Activated T-helper 1 cell treated with anti-CD3 and anti-CD28 coated beads, Interleukin-12 subunit alpha, Interleukin-12 subunit beta, Interleukin-2, Interleukin-4 antibody, amounts not matched to agents 30 ng/mL and 10 ng/mL and 1 ng/mL, durations not matched to agents 14 hours and 24 hours and 36 hours (primary cell): ENCODE measurements around the gene SLC24A3. TPM values are rescaled to one million over a fixed set of nuclear protein-coding genes. Genes with fewer than 3 reads are reported as not detected.

Source experiments
- DNase-seq: peaks from one replicate; pipeline ENCODE4 v3.0.0; 2021; ENCODE audit warnings: low spot score
- H3K27ac Mint-ChIP-seq: one replicate; pipeline ENCODE4 v1.8.0; 2021; ENCODE audit warnings: mild to moderate bottlenecking, mixed read lengths
- H3K27me3 Mint-ChIP-seq: one replicate; pipeline ENCODE4 v1.8.0; 2022; ENCODE audit warnings: mild to moderate bottlenecking, moderate library complexity, mixed read lengths; ENCODE audit not compliant: insufficient read depth
- H3K36me3 Mint-ChIP-seq: one replicate; pipeline ENCODE4 v1.8.0; 2021; ENCODE audit warnings: low read depth, mixed read lengths
- H3K4me1 Mint-ChIP-seq: one replicate; pipeline ENCODE4 v1.8.0; 2021; ENCODE audit warnings: low read depth, mixed read lengths
- H3K4me3 Mint-ChIP-seq: one replicate; pipeline ENCODE4 v1.8.0; 2021; ENCODE audit warnings: mild to moderate bottlenecking, moderate library complexity, mixed read lengths
- H3K9me3 Mint-ChIP-seq: one replicate; pipeline ENCODE4 v1.8.0; 2021; ENCODE audit warnings: mixed read lengths
- intact Hi-C: fragments of 100-400 bp; cut with micrococcal nuclease; formaldehyde crosslinking; loops from one replicate; pipeline ENCODE4 v1.15.1; 2024
- total RNA-seq: library from RNA; stranded (reverse); gene quantifications from 2 replicates; pipeline ENCODE4 v1.2.3, GENCODE V29; 2022

SLC24A3 gene
- total RNA-seq, 1 donor from 2014 or later: not detected

- DNase-seq: no peak
- H3K4me1 Mint-ChIP-seq: no peaks in the 10 kb centered on the region
- intact Hi-C loops: no loop called here
- peaks cover 2% of the 10 kb centered on the region for H3K27me3 Mint-ChIP-seq
- H3K9me3 Mint-ChIP-seq: no peaks in the 10 kb centered on the region
- H3K4me3 Mint-ChIP-seq: no peak overlapping the region
- H3K36me3 Mint-ChIP-seq: no peaks in the 10 kb centered on the region
- H3K27ac Mint-ChIP-seq: no peak overlapping the region
Measured at GRCh38 chr20:19695081-19695480, 482.6 kb downstream of the SLC24A3 start.

GRCh38 chr20:19696620-19697019 is 484.2 kb downstream of the SLC24A3 start:
- Mint-ChIP-seq H3K36me3 (no peaks in the 10 kb centered on the region), H3K27me3 (peaks cover 2% of the 10 kb centered on the region), H3K4me1 (no peaks in the 10 kb centered on the region), H3K4me3 (no peak overlapping the region), H3K27ac (no peak overlapping the region), H3K9me3 (no peaks in the 10 kb centered on the region)
- intact Hi-C loops: no loop called here
- DNase-seq: no peak

- Mint-ChIP-seq H3K27ac (no peak overlapping the region), H3K36me3 (no peaks in the 10 kb centered on the region), H3K9me3 (no peaks in the 10 kb centered on the region), H3K4me1 (no peaks in the 10 kb centered on the region), H3K27me3 (peaks cover 2% of the 10 kb centered on the region), H3K4me3 (no peak overlapping the region)
- DNase-seq: no peak
- intact Hi-C loops: no loop called here
Measured at GRCh38 chr20:19697415-19697814, 485.0 kb downstream of the SLC24A3 start.

- no peak overlapping the region for H3K27ac Mint-ChIP-seq
- no peaks in the 10 kb centered on the region for H3K36me3 Mint-ChIP-seq
- peaks cover 2% of the 10 kb centered on the region for H3K27me3 Mint-ChIP-seq
- H3K9me3 Mint-ChIP-seq: no peaks in the 10 kb centered on the region
- no peaks in the 10 kb centered on the region for H3K4me1 Mint-ChIP-seq
- intact Hi-C loops: no loop called here
- no peak overlapping the region for H3K4me3 Mint-ChIP-seq
- DNase-seq: no peak
Measured at GRCh38 chr20:19699180-19699971, 486.9 kb downstream of the SLC24A3 start.

- H3K4me3 Mint-ChIP-seq: no peak overlapping the region
- DNase-seq: no peak
- no peaks in the 10 kb centered on the region for H3K36me3 Mint-ChIP-seq
- intact Hi-C loops: no loop called here
- H3K27me3 Mint-ChIP-seq: no peaks in the 10 kb centered on the region
- H3K27ac Mint-ChIP-seq: no peak overlapping the region
- no peaks in the 10 kb centered on the region for H3K4me1 Mint-ChIP-seq
- H3K9me3 Mint-ChIP-seq: no peaks in the 10 kb centered on the region
Measured at GRCh38 chr20:19701429-19701828, 489.0 kb downstream of the SLC24A3 start.

GRCh38 chr20:19706463-19706862 is 494.0 kb downstream of the SLC24A3 start:
- intact Hi-C loops: no loop called here
- Mint-ChIP-seq H3K36me3 (no peaks in the 10 kb centered on the region), H3K9me3 (peaks cover 6% of the 10 kb centered on the region), H3K4me3 (no peak overlapping the region), H3K27ac (no peak overlapping the region), H3K27me3 (no peaks in the 10 kb centered on the region), H3K4me1 (no peaks in the 10 kb centered on the region)
- no peak for DNase-seq

GRCh38 chr20:19709635-19710335 is 497.3 kb downstream of the SLC24A3 start:
- Mint-ChIP-seq H3K36me3 (no peaks in the 10 kb centered on the region), H3K4me3 (no peak overlapping the region), H3K27ac (no peak overlapping the region), H3K4me1 (no peaks in the 10 kb centered on the region), H3K27me3 (no peaks in the 10 kb centered on the region), H3K9me3 (peaks cover 6% of the 10 kb centered on the region)
- no peak for DNase-seq
- intact Hi-C loops: no loop called here

- no peak overlapping the region for H3K4me3 Mint-ChIP-seq
- H3K4me1 Mint-ChIP-seq: no peaks in the 10 kb centered on the region
- peaks cover 6% of the 10 kb centered on the region for H3K9me3 Mint-ChIP-seq
- DNase-seq: no peak
- no peak overlapping the region for H3K27ac Mint-ChIP-seq
- intact Hi-C loops: no loop called here
- no peaks in the 10 kb centered on the region for H3K27me3 Mint-ChIP-seq
- H3K36me3 Mint-ChIP-seq: no peaks in the 10 kb centered on the region
Measured at GRCh38 chr20:19710336-19711120, 498.1 kb downstream of the SLC24A3 start.

GRCh38 chr20:19711126-19711525 is 498.7 kb downstream of the SLC24A3 start:
- Mint-ChIP-seq H3K27me3 (no peaks in the 10 kb centered on the region), H3K27ac (no peak overlapping the region), H3K36me3 (no peaks in the 10 kb centered on the region), H3K4me3 (no peak overlapping the region), H3K9me3 (peaks cover 6% of the 10 kb centered on the region), H3K4me1 (no peaks in the 10 kb centered on the region)
- DNase-seq: no peak
- intact Hi-C loops: no loop called here

GRCh38 chr20:19712721-19713260 is 500.3 kb downstream of the SLC24A3 start:
- Mint-ChIP-seq H3K27ac (no peak overlapping the region), H3K9me3 (peaks cover 8% of the 10 kb centered on the region), H3K4me3 (no peak overlapping the region), H3K27me3 (no peaks in the 10 kb centered on the region), H3K4me1 (no peaks in the 10 kb centered on the region), H3K36me3 (no peaks in the 10 kb centered on the region)
- DNase-seq: no peak
- intact Hi-C loops: no loop called here

- no peak for DNase-seq
- Mint-ChIP-seq H3K9me3 (peaks cover 8% of the 10 kb centered on the region), H3K27me3 (no peaks in the 10 kb centered on the region), H3K27ac (no peak overlapping the region), H3K4me1 (no peaks in the 10 kb centered on the region), H3K36me3 (no peaks in the 10 kb centered on the region), H3K4me3 (no peak overlapping the region)
- intact Hi-C loops: no loop called here
Measured at GRCh38 chr20:19713822-19714578, 501.6 kb downstream of the SLC24A3 start.

GRCh38 chr20:19714579-19714840 is 502.1 kb downstream of the SLC24A3 start:
- Mint-ChIP-seq H3K27ac (no peak overlapping the region), H3K9me3 (peaks cover 8% of the 10 kb centered on the region), H3K4me3 (no peak overlapping the region), H3K27me3 (no peaks in the 10 kb centered on the region), H3K36me3 (no peaks in the 10 kb centered on the region), H3K4me1 (no peaks in the 10 kb centered on the region)
- no peak for DNase-seq
- intact Hi-C loops: no loop called here
